CD14-positive monocyte (primary cell): ENCODE measurements around the gene EVA1B. TPM values are rescaled to one million over a fixed set of nuclear protein-coding genes. Genes with fewer than 3 reads are reported as not detected.
A peak's percentile ranks its signal among the peaks of the same experiment; 100 is the strongest.

Experiments
- DNase-seq, 3 donors: peaks; one replicate each; pipeline ENCODE4 v3.0.0-alpha.2; 2011 to 2022
- H2AFZ ChIP-seq: 2 replicates; pipeline ENCODE4 v1.6.0; 2012; ENCODE audit warnings: mild to moderate bottlenecking, low read depth, low read length, inconsistent platforms; ENCODE audit not compliant: insufficient read depth, poor library complexity, severe bottlenecking
- H3K27ac ChIP-seq, 2 donors: 1 replicate in 1 of 2; 2 replicates in 1 of 2; pipeline ENCODE4 v1.5.1; 2012 to 2013; ENCODE audit warnings: low read length in 2 of 2, control low read depth in 1 of 2, inconsistent platforms in 1 of 2, low read depth in 1 of 2, mild to moderate bottlenecking in 1 of 2
- H3K27me3 ChIP-seq, 2 donors: one replicate each; pipeline versions ENCODE4 v1.6.0 to v1.6.1; 2011 to 2013; ENCODE audit warnings: low read length in 2 of 2; ENCODE audit not compliant: control insufficient read depth in 2 of 2, insufficient read depth in 2 of 2
- H3K36me3 ChIP-seq, 2 donors: replicated peaks in 1 of 2; 1 replicate in 1 of 2; 2 replicates in 1 of 2; pipeline versions ENCODE4 v1.5.1 to v1.6.1; 2012 to 2013; ENCODE audit warnings: low read length in 2 of 2, control low read depth in 1 of 2, inconsistent platforms in 1 of 2, mild to moderate bottlenecking in 1 of 2; ENCODE audit not compliant: insufficient read depth in 2 of 2, control insufficient read depth in 1 of 2
- H3K4me1 ChIP-seq, 2 donors: 1 replicate in 1 of 2; 2 replicates in 1 of 2; pipeline versions ENCODE4 v1.5.1 to v1.6.1; 2012 to 2013; ENCODE audit warnings: low read length in 2 of 2, control low read depth in 1 of 2, inconsistent platforms in 1 of 2, mild to moderate bottlenecking in 1 of 2, moderate library complexity in 1 of 2; ENCODE audit not compliant: insufficient read depth in 2 of 2, control insufficient read depth in 1 of 2
- H3K4me2 ChIP-seq: replicated peaks from 2 replicates; pipeline ENCODE3; 2012; ENCODE audit warnings: low read length, moderate library complexity, mild to moderate bottlenecking; ENCODE audit not compliant: poor library complexity, severe bottlenecking; ENCODE audit errors: extremely low read depth
- H3K4me3 ChIP-seq, 3 experiments: fragments of 200-600 bp in 1 of 3; sonication (generic) in 1 of 3; replicated peaks in 1 of 3; 1 replicate in 2 of 3; 2 replicates in 1 of 3; pipeline ENCODE4 v1.5.1; 2011 to 2013; ENCODE audit warnings: low read length in 3 of 3, mild to moderate bottlenecking in 3 of 3, control low read depth in 2 of 3, low read depth in 2 of 3, inconsistent platforms in 1 of 3, moderate library complexity in 1 of 3
- H3K79me2 ChIP-seq: 2 replicates; pipeline ENCODE4 v1.6.0; 2012; ENCODE audit warnings: mild to moderate bottlenecking, control low read depth, inconsistent platforms, low read length, moderate library complexity; ENCODE audit not compliant: insufficient read depth
- H3K9ac ChIP-seq: 2 replicates; pipeline ENCODE4 v1.6.0; 2017; ENCODE audit warnings: low read length, mild to moderate bottlenecking; ENCODE audit not compliant: insufficient read depth, poor library complexity, severe bottlenecking
- H3K9me3 ChIP-seq, 2 donors: replicated peaks in 1 of 2; 1 replicate in 1 of 2; 2 replicates in 1 of 2; pipeline versions ENCODE4 v1.5.1 to v1.6.1; 2012 to 2013; ENCODE audit warnings: low read length in 2 of 2, control low read depth in 1 of 2; ENCODE audit not compliant: control insufficient read depth in 1 of 2, insufficient read depth in 1 of 2
- H4K20me1 ChIP-seq: 2 replicates; pipeline ENCODE4 v1.6.0; 2012; ENCODE audit warnings: mild to moderate bottlenecking, low read length, control low read depth, moderate library complexity; ENCODE audit not compliant: insufficient read depth
- H3K27ac Mint-ChIP-seq, 7 donors: one replicate each; pipeline ENCODE4 v1.8.0; 2020; ENCODE audit warnings: mild to moderate bottlenecking in 7 of 7, mixed read lengths in 7 of 7, moderate library complexity in 6 of 7, inconsistent platforms in 2 of 7
- H3K27me3 Mint-ChIP-seq, 3 donors: one replicate each; pipeline ENCODE4 v1.8.0; 2021 to 2022; ENCODE audit warnings: low read depth in 3 of 3, mild to moderate bottlenecking in 3 of 3, mixed read lengths in 3 of 3, moderate library complexity in 3 of 3, inconsistent platforms in 1 of 3
- H3K36me3 Mint-ChIP-seq, 2 donors: one replicate each; pipeline ENCODE4 v1.8.0; 2020; ENCODE audit warnings: mixed read lengths in 2 of 2, inconsistent platforms in 1 of 2, mild to moderate bottlenecking in 1 of 2
- H3K4me1 Mint-ChIP-seq: one replicate; pipeline ENCODE4 v1.8.0; 2020; ENCODE audit warnings: mild to moderate bottlenecking, mixed read lengths
- H3K4me3 Mint-ChIP-seq, 2 donors: one replicate each; pipeline ENCODE4 v1.8.0; 2020; ENCODE audit warnings: mild to moderate bottlenecking in 2 of 2, mixed read lengths in 2 of 2, moderate library complexity in 1 of 2
- H3K9me3 Mint-ChIP-seq, 7 donors: one replicate each; pipeline ENCODE4 v1.8.0; 2020 to 2022; ENCODE audit warnings: mixed read lengths in 7 of 7, mild to moderate bottlenecking in 6 of 7, moderate library complexity in 6 of 7, inconsistent platforms in 2 of 7
- CTCF ChIP-seq: fragments of 200-600 bp; IDR thresholded peaks from one replicate; pipeline ENCODE4 v1.8.0; 2022; ENCODE audit warnings: antibody characterized with exemption, mild to moderate bottlenecking
- WGBS: methylation state at CpG from one replicate; pipeline ENCODE4 v1.1.5; 2013; ENCODE audit warnings: missing lambda C conversion rate; ENCODE audit not compliant: insufficient coverage; 5-methylcytosine and 5-hydroxymethylcytosine counted together
- intact Hi-C, 2 donors: fragments of 100-400 bp; cut with micrococcal nuclease; formaldehyde crosslinking; loops; one replicate each; pipeline versions ENCODE4 v1.15.0 to v1.15.1; 2023
- polyA plus RNA-seq, 3 donors: library from polyadenylated mRNA; depleted of rRNA in 1 of 3; unstranded in 2 of 3; stranded (reverse) in 1 of 3; fragments of 300-500 nt in 2 of 3; fragments of >200 nt in 1 of 3; fragmentation: Illumina TruSeq in 2 of 3; gene quantifications; 1 replicate in 2 of 3; 2 replicates in 1 of 3; pipeline ENCODE4 v1.2.3, GENCODE V29; 2012 to 2021

EVA1B gene
- polyA plus RNA-seq, 3 donors = 13.7 to 19.1 (median 16.6) TPM

DNA sequence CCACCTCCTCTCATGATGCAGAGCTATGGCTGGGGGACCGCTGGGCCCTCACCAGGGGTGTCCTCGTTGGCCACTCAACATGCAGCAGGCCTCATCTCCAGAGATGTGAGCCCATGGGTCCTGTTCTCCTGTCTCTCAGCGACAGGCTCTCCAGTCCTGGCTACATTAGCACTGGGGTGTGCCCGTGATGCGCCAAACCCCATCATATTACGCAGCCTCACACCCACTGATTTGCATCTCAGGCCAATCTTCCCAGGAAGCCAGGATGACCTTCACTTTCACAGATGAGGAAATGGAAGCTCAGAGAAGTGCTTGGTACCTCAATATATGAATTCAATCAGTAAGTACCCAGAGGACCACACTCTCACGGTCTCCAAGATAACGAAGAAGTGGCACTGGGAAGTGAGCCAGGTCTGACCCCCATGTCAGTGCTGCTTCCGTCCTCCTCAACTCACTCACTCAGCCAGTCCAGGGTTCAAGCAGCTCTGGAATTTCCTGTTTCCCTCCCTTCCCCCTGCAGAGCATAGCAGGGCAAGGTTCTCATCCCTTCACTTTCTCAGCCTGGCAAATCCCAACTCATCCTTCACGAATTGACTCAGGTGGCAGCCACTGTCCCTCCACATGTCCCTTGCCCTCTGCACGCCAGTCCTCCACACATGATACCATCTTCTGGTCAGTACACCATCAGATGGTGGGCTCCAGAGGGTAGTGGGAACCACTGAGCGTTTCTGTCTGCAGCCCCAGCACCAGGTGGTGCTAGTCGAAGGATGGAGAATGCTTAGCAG is 28.9 kb upstream of the EVA1B start:
- no peaks in the 10 kb centered on the region for H3K79me2 ChIP-seq
- H3K4me3 ChIP-seq = no peak overlapping the region
- intact Hi-C loops = no loop called here
- DNase-seq = no peak
- H3K9me3 ChIP-seq = no peaks in the 10 kb centered on the region
- peaks cover 77 to 89% of the 10 kb centered on the region in 2 donors for H3K36me3 Mint-ChIP-seq
- H3K4me2 ChIP-seq = no peak overlapping the region
- H3K27ac ChIP-seq = peak overlapping the region in 1 of 2 donors; percentile 72
- no peak overlapping the region for H2AFZ ChIP-seq
- H4K20me1 ChIP-seq = peaks cover 88% of the 10 kb centered on the region
- TF ChIP-seq CTCF = no peak
- H3K9ac ChIP-seq = no peak overlapping the region
- H3K27ac Mint-ChIP-seq = peak overlapping the region in 5 of 7 donors; percentile 7 to 65 (median 42)
- H3K27me3 ChIP-seq = no peaks in the 10 kb centered on the region
- H3K27me3 Mint-ChIP-seq = no peaks in the 10 kb centered on the region
- H3K4me1 Mint-ChIP-seq = peaks cover 37% of the 10 kb centered on the region
- H3K36me3 ChIP-seq = peaks cover 64 to 77% of the 10 kb centered on the region in 2 donors
- WGBS = 83% methylated on average over 7 of the region's 13 CpGs
- H3K4me3 Mint-ChIP-seq = no peak overlapping the region
- H3K4me1 ChIP-seq = peaks cover 34 to 41% of the 10 kb centered on the region in 2 donors
- H3K9me3 Mint-ChIP-seq = peaks cover 0 to 2% (median 0%) of the 10 kb centered on the region in 7 donors

- Histone ChIP-seq H3K79me2 (no peaks in the 10 kb centered on the region), H3K4me2 (peak overlapping the region; percentile 33), H3K4me1 (peaks cover 34 to 41% of the 10 kb centered on the region in 2 donors), H3K27me3 (no peaks in the 10 kb centered on the region), H3K9ac (peak overlapping the region; percentile 37), H3K27ac (peak overlapping the region; percentile 26 to 72), H4K20me1 (peaks cover 78% of the 10 kb centered on the region), H2AFZ (no peak overlapping the region), H3K9me3 (no peaks in the 10 kb centered on the region), H3K4me3 (peak overlapping the region in 1 of 3 experiments; percentile 7), H3K36me3 (peaks cover 65 to 77% of the 10 kb centered on the region in 2 donors)
- peak; percentile 50 to 79 (median 52) for DNase-seq
- 36% methylated on average over 6 of the region's 14 CpGs for WGBS
- intact Hi-C loops = loop anchor here in 1 of 2 donors (2.0 kb wide), 1 partner anchor 17 kb away; no protein-coding TSS in a partner anchor
- Mint-ChIP-seq H3K9me3 (peaks cover 0 to 2% (median 0%) of the 10 kb centered on the region in 7 donors), H3K27ac (peak overlapping the region; percentile 66 to 93 (median 80)), H3K27me3 (no peaks in the 10 kb centered on the region), H3K4me1 (peaks cover 37% of the 10 kb centered on the region), H3K4me3 (peak overlapping the region in 1 of 2 donors; percentile 37), H3K36me3 (peaks cover 77 to 89% of the 10 kb centered on the region in 2 donors)
- TF ChIP-seq CTCF = no peak
Observed at GRCh38 chr1:36351227-36351977, 28.0 kb upstream of the EVA1B start.
